Limb (tissue), 2 donors: ENCODE data around the gene SV2C.
"Not testable (repeated sequence)": the region's sequence is repeated elsewhere in the genome, so short reads cannot be mapped to it uniquely, and the experiment has no call there.

Source experiments
- DNase-seq, 2 donors: peaks; one replicate each; pipeline ENCODE4 v3.0.0-alpha.2; 2016; ENCODE audit errors: extremely low spot score in 2 of 2

SV2C gene

GRCh38 chr5:76199336-76200318 is 116.4 kb downstream of the SV2C start:
- DNase-seq, result no peak

GRCh38 chr5:76202182-76202581 is 119.0 kb downstream of the SV2C start:
- no peak for DNase-seq

- no peak for DNase-seq
Measured at GRCh38 chr5:76204191-76204590, 121.0 kb downstream of the SV2C start.

GRCh38 chr5:76204713-76205112 is 121.5 kb downstream of the SV2C start:
- no peak for DNase-seq

- DNase-seq, result no peak
Measured at GRCh38 chr5:76207120-76207519, 123.9 kb downstream of the SV2C start.

GRCh38 chr5:76209297-76209696 is 126.1 kb downstream of the SV2C start:
- DNase-seq, result no peak

- DNase-seq, result no peak
Measured at GRCh38 chr5:76210946-76211345, 127.8 kb downstream of the SV2C start.

GRCh38 chr5:76213858-76214257 is 130.7 kb downstream of the SV2C start:
- DNase-seq, result no peak

GRCh38 chr5:76216748-76217147 is 133.6 kb downstream of the SV2C start:
- no peak for DNase-seq

GRCh38 chr5:76219636-76220035 is 136.5 kb downstream of the SV2C start:
- DNase-seq, result no peak

GRCh38 chr5:76221311-76221710 is 138.1 kb downstream of the SV2C start:
- no peak for DNase-seq

GRCh38 chr5:76222318-76222717 is 139.1 kb downstream of the SV2C start:
- no peak for DNase-seq

GRCh38 chr5:76223696-76224095 is 140.5 kb downstream of the SV2C start:
- no peak for DNase-seq

GRCh38 chr5:76224898-76225297 is 141.7 kb downstream of the SV2C start:
- no peak for DNase-seq

- DNase-seq, result no peak
Measured at GRCh38 chr5:76225336-76225735, 142.2 kb downstream of the SV2C start.

- no peak for DNase-seq
Measured at GRCh38 chr5:76229900-76230299, 146.7 kb downstream of the SV2C start.

GRCh38 chr5:76230711-76231285 is 147.6 kb downstream of the SV2C start:
- no peak for DNase-seq

- DNase-seq, result no peak
Measured at GRCh38 chr5:76234665-76235064, 151.5 kb downstream of the SV2C start.

GRCh38 chr5:76236684-76237083 is 153.5 kb downstream of the SV2C start:
- DNase-seq, result no peak

GRCh38 chr5:76240336-76240735 is 157.2 kb downstream of the SV2C start:
- no peak for DNase-seq

- DNase-seq, result not testable (repeated sequence)
Measured at GRCh38 chr5:76242155-76242554, 159.0 kb downstream of the SV2C start.

GRCh38 chr5:76245590-76245989 is 162.4 kb downstream of the SV2C start:
- no peak for DNase-seq

GRCh38 chr5:76249621-76250020 is 166.4 kb downstream of the SV2C start:
- no peak for DNase-seq
